GM21737 (cell line): ENCODE data around the gene NR4A3.

Experiments used
- ATAC-seq: cut with Tn5 transposase; IDR thresholded peaks from one replicate; pipeline ENCODE4 v1.9.1; 2021; ENCODE audit warnings: mild to moderate bottlenecking, moderate library complexity; ENCODE audit not compliant: unreplicated experiment

The NR4A3 gene

GRCh38 chr9:99813739-99814138 is 7.9 kb upstream of the NR4A3 start:
- ATAC-seq, result no peak

DNA sequence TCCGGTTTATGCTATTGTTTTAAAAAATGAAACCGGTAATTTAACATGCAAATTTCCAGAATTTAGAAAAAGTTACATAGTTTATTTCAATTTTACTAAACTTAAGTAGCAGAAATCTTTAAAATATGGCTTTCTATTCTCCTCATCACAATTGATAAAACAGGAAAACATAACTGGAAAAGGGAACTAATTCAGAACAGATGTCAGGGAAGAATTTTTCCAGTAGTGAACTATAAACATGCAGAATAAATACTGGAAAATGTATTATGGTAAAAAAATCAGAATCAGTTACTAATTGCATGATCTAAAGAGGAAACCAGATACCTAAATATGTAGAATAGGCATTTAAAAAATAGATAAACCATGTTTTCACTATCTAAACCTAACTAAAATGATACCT is 7.3 kb upstream of the NR4A3 start:
- ATAC-seq, result no peak

DNA sequence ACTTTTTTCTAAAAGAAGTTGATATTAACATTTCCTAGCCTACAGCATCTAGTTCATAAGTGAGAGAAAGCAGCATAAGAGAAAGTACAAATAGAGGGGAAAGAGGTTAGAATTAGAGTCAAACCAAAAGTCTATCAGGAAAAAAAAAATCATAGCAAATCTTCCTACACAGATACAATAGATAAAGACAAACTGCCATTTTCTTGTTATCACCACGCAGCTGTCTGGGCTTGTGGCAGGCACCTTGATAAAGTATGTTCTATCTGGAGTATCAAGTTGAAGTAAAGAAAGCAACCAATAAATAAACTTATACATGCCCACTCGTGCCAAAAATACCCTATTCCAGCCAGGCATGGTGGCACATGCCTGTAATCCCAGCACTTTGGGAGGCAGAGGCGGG is 5.3 kb upstream of the NR4A3 start:
- no peak for ATAC-seq

DNA sequence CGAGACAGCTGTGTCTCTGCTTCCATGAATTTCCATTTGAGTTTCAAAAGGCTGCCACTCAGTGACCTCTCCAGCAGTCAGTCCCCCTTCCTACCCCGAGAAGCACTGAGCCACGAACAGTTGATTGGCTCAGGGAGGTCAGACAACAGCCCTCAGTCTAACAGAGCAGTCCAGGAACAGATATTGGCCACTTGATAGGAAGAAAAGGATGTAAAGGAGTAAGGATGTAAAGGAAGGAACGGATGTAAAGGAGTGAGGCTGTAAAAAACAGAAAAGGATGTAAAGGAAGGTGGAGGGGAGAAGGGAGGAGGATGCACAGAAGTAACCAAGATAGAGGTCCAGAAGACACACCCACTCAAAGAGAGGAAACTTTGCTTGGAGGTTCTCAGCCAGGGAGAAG is 3.2 kb upstream of the NR4A3 start:
- ATAC-seq, result no peak

GRCh38 chr9:99819123-99819855 is 2.4 kb upstream of the NR4A3 start:
- peak; percentile 51 for ATAC-seq

DNA sequence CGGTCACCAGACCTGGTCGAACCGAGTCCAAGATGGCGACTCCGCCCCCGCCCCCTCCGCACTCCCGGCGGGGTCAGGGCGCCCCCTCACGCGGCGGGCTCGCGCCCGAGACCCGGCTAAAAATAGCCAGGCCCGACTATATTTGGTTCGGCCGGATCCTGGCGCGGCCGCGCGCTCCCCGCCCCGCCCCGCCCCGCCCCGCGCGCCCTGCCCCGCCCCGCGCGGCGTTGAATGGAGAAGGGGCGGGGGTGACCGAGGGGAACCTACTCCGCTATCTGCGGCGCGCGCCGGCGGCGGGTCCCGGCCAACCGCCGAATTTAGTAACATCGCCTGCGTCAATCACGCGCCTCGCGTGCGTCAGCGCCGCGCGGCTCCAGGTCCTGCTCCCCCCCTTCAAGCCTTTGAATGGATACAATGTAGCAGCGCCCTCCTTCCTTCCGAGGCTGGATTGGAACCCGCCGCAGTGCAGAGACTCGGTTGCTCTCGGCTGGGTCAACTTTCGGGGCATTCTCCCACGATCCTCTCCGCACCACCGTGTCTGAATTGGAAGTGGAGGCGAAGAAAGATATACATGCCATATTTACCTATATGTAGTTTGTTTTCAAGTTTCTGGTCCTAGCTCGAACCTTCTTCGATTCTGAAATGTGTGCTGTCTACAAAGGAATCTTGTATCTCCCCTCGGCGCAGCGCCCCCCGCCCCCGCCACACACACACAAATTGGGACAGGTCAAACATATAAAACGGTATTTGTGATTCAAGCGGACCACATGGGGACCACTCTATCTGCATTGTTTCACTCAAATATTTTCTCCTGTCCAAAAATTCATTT is 1.6 kb upstream of the NR4A3 start:
- peak; percentile 47 for ATAC-seq

DNA sequence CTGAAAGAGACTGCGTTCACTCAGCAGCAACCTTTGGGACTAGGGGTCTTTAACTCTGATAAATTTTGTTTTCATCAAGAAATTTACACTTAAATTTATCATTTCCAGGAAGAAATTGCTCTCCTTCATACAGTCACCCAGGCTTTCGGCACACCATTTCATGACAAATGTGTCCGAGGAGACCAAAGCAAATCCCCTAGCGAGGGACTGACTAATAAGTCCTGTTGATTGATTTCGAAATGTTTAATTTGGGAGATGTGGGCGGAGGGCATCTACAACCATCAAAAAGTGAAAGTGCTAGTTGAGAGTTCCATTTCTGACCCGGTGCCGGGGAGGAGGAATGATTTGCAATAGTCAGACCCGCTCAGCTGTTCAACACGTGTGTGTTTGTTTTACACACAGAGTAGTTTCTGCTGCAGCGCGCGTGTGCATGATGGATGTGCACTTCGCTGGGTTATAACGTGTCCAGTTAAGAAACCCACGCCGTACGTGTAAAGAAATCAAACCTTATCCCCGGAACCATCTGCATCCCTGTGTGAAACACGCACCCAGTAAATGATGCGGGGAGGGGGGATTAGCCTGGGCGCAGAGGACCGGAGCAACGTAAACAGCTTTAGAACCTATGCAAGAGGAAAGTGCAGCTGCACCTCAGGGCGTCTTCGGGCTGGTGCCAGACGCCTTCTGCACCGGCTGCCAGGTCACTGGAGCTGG is 845 bp upstream of the NR4A3 start:
- ATAC-seq, result no peak

- no peak for ATAC-seq
Observed at GRCh38 chr9:99822109-99822805, 572 bp downstream of the NR4A3 start.

GRCh38 chr9:99822806-99823591 is 1.3 kb downstream of the NR4A3 start:
- no peak for ATAC-seq

GRCh38 chr9:99823681-99824377 is 2.1 kb downstream of the NR4A3 start:
- no peak for ATAC-seq

- ATAC-seq, result no peak
Observed at GRCh38 chr9:99824378-99825171, 2.9 kb downstream of the NR4A3 start.

DNA sequence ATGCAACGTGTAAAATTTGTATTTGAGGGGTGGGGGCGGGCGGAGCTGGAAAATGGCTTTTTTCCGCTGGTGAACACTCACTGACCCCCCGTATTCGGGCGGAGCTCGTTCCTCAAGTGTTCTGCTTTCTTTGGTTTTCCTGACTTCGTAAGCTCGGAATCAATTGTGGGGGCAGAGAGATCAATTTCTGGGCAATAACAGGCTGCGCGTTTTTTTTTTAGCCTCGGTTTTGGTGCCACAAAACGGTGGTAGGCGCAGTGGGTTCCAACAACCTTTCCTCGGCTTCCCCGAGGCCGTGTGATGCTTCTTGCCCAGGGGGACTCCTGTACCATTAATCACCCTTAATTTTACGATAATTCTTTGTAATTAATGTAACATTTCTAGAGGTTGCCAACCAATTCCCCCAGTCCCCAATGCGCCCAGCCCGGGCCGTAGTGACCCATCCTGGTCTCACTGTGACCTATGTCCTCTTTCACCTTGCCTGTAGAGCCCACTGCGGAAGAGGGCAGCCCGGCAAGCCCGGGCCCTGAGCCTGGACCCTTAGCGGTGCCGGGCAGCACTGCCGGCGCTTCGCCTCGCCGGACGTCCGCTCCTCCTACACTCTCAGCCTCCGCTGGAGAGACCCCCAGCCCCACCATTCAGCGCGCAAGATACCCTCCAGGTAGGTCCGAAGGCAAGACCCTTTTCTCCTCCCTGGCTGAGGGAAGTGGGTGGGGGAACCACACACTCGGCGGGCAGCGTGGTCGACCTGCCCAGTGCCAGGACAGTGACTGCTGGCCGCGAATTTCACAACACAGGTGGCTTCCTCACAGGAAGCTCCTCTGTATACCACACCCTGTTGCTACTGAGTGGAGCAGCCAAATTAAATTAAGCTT is 3.7 kb downstream of the NR4A3 start:
- no peak for ATAC-seq

GRCh38 chr9:99826579-99826978 is 4.9 kb downstream of the NR4A3 start:
- ATAC-seq, result no peak

DNA sequence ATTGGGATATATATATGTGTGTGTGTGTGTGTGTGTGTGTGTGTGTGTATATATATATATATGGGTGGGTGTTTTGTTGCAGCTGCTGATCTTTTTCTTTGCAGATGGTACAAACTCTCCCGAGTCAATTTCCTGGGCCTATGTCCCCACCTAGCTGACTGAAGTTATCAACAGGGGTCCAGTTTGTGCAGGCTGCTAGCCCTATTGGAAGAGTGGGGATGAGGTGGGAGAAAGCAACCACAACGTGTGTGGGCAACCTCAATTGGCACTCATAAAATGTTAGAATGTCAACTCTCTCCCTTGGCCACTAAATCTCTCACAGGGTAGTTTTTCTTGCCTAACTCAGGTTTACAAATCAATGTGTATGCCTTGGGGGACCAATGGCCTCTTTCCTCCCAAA is 5.6 kb downstream of the NR4A3 start:
- no peak for ATAC-seq

DNA sequence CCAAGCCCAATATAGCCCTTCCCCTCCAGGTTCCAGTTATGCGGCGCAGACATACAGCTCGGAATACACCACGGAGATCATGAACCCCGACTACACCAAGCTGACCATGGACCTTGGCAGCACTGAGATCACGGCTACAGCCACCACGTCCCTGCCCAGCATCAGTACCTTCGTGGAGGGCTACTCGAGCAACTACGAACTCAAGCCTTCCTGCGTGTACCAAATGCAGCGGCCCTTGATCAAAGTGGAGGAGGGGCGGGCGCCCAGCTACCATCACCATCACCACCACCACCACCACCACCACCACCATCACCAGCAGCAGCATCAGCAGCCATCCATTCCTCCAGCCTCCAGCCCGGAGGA is 6.3 kb downstream of the NR4A3 start:
- no peak for ATAC-seq

DNA sequence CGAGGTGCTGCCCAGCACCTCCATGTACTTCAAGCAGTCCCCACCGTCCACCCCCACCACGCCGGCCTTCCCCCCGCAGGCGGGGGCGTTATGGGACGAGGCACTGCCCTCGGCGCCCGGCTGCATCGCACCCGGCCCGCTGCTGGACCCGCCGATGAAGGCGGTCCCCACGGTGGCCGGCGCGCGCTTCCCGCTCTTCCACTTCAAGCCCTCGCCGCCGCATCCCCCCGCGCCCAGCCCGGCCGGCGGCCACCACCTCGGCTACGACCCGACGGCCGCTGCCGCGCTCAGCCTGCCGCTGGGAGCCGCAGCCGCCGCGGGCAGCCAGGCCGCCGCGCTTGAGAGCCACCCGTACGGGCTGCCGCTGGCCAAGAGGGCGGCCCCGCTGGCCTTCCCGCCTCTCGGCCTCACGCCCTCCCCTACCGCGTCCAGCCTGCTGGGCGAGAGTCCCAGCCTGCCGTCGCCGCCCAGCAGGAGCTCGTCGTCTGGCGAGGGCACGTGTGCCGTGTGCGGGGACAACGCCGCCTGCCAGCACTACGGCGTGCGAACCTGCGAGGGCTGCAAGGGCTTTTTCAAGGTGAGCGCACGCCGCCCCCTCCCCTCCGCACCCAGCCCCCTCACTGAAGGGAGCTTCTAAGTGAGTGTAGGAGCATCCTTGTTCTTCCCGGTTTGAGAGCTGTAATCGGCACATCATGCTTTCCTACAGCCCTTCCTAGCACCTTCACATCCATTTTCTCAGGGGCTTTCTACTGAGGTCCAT is 6.9 kb downstream of the NR4A3 start:
- no peak for ATAC-seq

DNA sequence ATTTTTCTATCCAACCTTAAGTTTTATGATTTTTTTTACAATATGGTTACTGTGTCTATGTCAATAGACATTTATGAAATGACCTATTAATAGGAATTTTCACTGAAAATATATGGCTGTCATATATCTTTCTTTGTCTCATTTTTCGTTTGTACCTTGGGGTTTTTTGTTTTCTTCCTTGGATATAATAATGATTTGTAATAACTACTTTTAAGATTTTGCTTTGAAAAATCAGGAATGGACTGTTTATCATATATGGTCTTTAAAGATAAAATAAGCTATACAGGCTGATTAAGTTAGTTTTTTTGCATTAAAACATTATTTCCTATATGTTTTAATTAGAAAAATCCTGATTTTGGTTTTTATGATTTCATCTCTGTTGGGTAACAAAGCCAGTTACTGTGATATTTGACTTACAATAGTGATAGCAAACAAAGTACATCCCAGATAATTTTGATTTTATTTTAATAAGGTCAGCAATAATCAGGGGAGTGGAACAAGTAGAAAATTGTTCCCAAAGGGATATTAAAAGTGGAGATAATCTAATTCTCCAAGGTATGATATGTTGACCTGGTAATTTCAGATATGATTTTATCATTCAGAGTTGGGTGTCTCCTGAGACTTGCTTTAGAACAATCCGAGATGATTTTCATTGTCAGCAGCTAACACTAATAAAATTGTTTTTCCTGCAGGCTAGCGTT is 10.3 kb downstream of the NR4A3 start:
- ATAC-seq, result no peak
